Measurements from ENCODE around the gene PSMA3.

DNA sequence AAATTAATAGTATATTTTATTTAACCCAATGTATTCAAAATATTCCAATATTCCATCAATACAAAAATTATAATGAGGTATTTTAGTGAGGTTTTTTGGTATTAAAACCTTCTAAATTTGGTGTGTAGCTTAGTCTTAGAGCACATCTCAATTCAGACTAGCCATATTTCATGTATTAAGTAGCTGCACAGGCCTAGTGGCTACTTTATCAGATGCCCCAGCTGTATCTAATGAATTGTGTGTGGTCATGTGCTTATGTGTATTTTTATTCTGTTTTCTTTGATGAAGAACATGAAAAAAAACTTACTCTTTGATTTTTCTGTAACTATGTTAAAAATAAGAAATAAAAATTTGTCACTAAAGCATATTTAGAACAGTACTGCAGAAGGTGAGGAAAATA lies 31.5 kb upstream of the PSMA3 start:
- TF ChIP-seq, protein P1, sequence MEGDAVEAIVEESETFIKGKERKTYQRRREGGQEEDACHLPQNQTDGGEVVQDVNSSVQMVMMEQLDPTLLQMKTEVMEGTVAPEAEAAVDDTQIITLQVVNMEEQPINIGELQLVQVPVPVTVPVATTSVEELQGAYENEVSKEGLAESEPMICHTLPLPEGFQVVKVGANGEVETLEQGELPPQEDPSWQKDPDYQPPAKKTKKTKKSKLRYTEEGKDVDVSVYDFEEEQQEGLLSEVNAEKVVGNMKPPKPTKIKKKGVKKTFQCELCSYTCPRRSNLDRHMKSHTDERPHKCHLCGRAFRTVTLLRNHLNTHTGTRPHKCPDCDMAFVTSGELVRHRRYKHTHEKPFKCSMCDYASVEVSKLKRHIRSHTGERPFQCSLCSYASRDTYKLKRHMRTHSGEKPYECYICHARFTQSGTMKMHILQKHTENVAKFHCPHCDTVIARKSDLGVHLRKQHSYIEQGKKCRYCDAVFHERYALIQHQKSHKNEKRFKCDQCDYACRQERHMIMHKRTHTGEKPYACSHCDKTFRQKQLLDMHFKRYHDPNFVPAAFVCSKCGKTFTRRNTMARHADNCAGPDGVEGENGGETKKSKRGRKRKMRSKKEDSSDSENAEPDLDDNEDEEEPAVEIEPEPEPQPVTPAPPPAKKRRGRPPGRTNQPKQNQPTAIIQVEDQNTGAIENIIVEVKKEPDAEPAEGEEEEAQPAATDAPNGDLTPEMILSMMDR (IDR thresholded peaks at IDR 0.05; ENCODE audit: poor library complexity, severe bottlenecking) = no peak
- TF ChIP-seq RAD21 (conservative IDR thresholded peaks at IDR 0.05) (no peak), EP300 (conservative IDR thresholded peaks at IDR 0.05; ENCODE audit: poor library complexity, severe bottlenecking) (no peak), EZH2 (IDR thresholded peaks at IDR 0.05; ENCODE audit: borderline replicate concordance, insufficient read depth, low read length, poor library complexity, severe bottlenecking) (no peak)
